Measurements from ENCODE around the gene FGFR2.

DNA sequence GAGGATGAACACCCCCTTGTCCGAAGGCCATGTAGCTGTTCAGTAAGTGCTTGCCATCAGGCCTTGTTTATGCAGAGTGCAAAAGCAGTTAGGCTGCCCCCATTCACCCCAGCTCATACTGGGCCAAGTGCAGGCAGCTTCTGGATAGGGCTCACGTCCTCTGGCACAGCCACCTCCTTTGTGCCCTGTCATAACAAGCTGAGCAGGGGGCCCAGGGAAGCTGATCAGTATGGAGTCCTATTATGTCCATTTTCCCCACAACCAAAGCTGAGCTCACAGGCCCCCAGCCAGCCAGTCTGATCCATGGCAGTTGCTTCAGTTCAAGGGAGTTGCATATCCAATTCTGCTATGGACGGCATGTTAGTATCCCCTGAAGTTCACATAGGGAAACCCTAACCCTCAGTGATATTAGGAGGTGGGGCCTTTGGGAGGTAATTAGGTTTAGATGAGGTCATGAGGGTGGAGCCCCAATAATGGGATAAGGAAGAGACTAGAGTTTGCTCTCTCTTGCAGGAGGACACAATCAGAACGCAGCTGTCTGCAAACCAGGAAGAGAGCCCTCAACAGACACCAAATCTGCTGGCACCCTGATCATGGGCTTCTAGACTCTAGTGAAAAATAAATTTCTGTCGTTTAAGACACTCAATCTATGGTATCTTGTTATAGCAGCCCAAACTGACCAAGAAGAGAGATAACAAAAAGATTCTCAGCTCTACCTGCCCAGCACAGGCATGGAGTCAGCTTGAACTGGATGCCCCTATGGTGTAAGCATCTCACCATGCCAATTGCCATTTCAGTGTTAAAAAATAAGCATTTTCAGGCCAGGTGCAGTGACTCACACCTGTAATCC, 155.9 kb downstream of the FGFR2 start:
- TF ChIP-seq, protein P1, sequence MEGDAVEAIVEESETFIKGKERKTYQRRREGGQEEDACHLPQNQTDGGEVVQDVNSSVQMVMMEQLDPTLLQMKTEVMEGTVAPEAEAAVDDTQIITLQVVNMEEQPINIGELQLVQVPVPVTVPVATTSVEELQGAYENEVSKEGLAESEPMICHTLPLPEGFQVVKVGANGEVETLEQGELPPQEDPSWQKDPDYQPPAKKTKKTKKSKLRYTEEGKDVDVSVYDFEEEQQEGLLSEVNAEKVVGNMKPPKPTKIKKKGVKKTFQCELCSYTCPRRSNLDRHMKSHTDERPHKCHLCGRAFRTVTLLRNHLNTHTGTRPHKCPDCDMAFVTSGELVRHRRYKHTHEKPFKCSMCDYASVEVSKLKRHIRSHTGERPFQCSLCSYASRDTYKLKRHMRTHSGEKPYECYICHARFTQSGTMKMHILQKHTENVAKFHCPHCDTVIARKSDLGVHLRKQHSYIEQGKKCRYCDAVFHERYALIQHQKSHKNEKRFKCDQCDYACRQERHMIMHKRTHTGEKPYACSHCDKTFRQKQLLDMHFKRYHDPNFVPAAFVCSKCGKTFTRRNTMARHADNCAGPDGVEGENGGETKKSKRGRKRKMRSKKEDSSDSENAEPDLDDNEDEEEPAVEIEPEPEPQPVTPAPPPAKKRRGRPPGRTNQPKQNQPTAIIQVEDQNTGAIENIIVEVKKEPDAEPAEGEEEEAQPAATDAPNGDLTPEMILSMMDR (IDR thresholded peaks at IDR 0.05; ENCODE audit: extremely low read depth in 1 of 2, insufficient read depth in 1 of 2, low read depth in 1 of 2, low read length in 2 of 2) = no peak
- TF ChIP-seq POLR2A (IDR thresholded peaks at IDR 0.05; ENCODE audit: low read depth, low read length) (no peak), POLR2AphosphoS5 (IDR thresholded peaks at IDR 0.05; ENCODE audit: insufficient read depth, low read depth, low read length) (no peak), MAX (IDR thresholded peaks at IDR 0.05; ENCODE audit: insufficient read depth, insufficient read length) (no peak), JUN (IDR thresholded peaks at IDR 0.05; ENCODE audit: borderline replicate concordance, insufficient read depth, insufficient read length, low read depth) (no peak), EZH2 (IDR thresholded peaks at IDR 0.05; ENCODE audit: borderline replicate concordance, low read depth, low read length, severe bottlenecking) (no peak), FOS (IDR thresholded peaks at IDR 0.05; ENCODE audit: borderline replicate concordance, insufficient read depth, low read length) (no peak), MYC (IDR thresholded peaks at IDR 0.05; ENCODE audit: low read depth, low read length) (no peak)
